Fibroblast of gingiva (primary cell): Measurements from ENCODE around the gene EGLN3.
A peak's percentile ranks its signal among the peaks of the same experiment; 100 is the strongest.
"Not testable (repeated sequence)": the region's sequence is repeated elsewhere in the genome, so short reads cannot be mapped to it uniquely, and the experiment has no call there.

Source experiments
- DNase-seq: peaks from one replicate; pipeline ENCODE4 v3.0.0-alpha.2; 2011; ENCODE audit warnings: low read depth

EGLN3 gene

GRCh38 chr14:33950320-33951182 is at the start of gene EGLN3:
EGLN3 (minus strand) TSS chr14:33951074; CDS start chr14:33950752, 322 bp downstream.
- DNase-seq, result peak; percentile 54

GRCh38 chr14:34000396-34000795 is 49.5 kb upstream of the EGLN3 start:
- DNase-seq, result no peak

GRCh38 chr14:33999771-34000291 is 49.0 kb upstream of the EGLN3 start:
- DNase-seq, result no peak

GRCh38 chr14:33997611-33998010 is 46.7 kb upstream of the EGLN3 start:
- DNase-seq, result no peak

- DNase-seq, result no peak
These were observed 45.6 kb upstream of the EGLN3 start for GRCh38 chr14:33996462-33996861.

GRCh38 chr14:33993246-33993645 is 42.4 kb upstream of the EGLN3 start:
- DNase-seq, result no peak

- no peak for DNase-seq
These were observed 41.6 kb upstream of the EGLN3 start for GRCh38 chr14:33992274-33993007.

GRCh38 chr14:33990790-33991189 is 39.9 kb upstream of the EGLN3 start:
- DNase-seq, result no peak

- no peak for DNase-seq
These were observed 36.7 kb upstream of the EGLN3 start for GRCh38 chr14:33987565-33988080.

- DNase-seq, result no peak
These were observed 35.9 kb upstream of the EGLN3 start for GRCh38 chr14:33986804-33987203.

GRCh38 chr14:33985242-33985641 is 34.4 kb upstream of the EGLN3 start:
- no peak for DNase-seq

- DNase-seq, result no peak
These were observed 28.9 kb upstream of the EGLN3 start for GRCh38 chr14:33979613-33980276.

- no peak for DNase-seq
These were observed 28.2 kb upstream of the EGLN3 start for GRCh38 chr14:33978892-33979612.

GRCh38 chr14:33972583-33973081 is 21.8 kb upstream of the EGLN3 start:
- no peak for DNase-seq

- not testable (repeated sequence) for DNase-seq
These were observed 19.0 kb upstream of the EGLN3 start for GRCh38 chr14:33969846-33970245.

GRCh38 chr14:33968722-33969121 is 17.8 kb upstream of the EGLN3 start:
- DNase-seq, result no peak

- no peak for DNase-seq
These were observed 16.3 kb upstream of the EGLN3 start for GRCh38 chr14:33967138-33967537.

GRCh38 chr14:33966276-33966675 is 15.4 kb upstream of the EGLN3 start:
- no peak for DNase-seq

GRCh38 chr14:33964599-33965317 is 13.9 kb upstream of the EGLN3 start:
- DNase-seq, result no peak

GRCh38 chr14:33963892-33964291 is 13.0 kb upstream of the EGLN3 start:
- DNase-seq, result no peak

- not testable (repeated sequence) for DNase-seq
These were observed 11.6 kb upstream of the EGLN3 start for GRCh38 chr14:33962466-33962865.
